NCI-H526 treated with DMSO at 0.1 percent for 48 hours (cell line): Measurements from ENCODE around the gene KBTBD13.

Experiments used
- DNase-seq: peaks from one replicate; lab custom pipeline; 2025; lab: John Stamatoyannopoulos, UW

The KBTBD13 gene

DNA sequence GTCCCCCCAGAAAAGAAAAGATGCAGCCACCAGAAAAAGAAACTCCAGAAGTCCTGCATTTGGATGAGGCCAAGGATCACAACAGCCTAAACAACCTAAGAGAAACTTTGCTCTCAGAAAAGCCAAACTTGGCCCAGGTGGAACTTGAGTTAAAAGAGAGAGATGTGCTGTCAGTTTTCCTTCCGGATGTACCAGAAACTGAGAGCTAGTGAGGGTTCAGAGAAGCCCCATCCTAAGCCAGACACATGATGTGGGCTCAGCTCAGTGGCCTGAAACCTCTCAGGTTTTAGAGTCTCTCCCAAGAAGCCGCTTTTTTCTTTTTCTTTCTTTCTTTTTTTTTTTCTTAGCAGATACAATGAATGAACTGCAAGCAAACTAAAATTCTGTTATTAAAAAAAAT is 23.6 kb upstream of the KBTBD13 start:
- no peak for DNase-seq

GRCh38 chr15:65054333-65055200 is 22.0 kb upstream of the KBTBD13 start:
- DNase-seq: peak; percentile 36

DNA sequence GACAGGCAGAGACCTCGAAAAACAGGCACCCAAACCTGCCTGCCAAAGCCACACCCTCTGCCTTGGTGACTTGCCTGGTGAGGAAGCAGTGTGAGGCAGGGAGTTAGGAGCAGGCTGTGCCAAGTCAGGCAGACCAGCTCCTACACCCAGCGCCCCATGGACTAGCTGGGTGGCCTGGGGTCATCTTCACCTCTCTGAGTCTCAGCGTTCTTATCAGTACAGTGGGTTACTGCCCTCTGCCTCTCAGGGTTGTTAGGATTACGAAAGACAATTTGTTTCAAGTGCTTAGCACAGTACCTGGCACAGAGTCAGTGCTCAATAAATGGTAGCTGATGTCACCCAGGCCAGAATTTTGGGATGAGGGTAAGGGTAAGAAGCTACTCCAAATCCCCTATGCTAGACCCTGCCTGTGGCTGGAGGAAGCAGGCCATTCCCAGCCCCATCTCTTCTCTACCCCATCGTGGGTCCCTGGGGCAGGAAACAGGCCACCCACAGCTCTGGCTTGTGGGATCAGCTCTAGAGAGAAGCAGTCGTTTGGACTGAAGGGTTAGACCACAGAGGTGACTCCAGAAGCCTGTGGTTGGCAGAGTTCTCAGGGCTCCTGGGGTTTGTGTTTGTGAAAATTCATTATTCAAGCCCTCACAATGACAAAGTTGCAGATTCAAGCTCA is 21.2 kb upstream of the KBTBD13 start:
- no peak for DNase-seq

- DNase-seq: no peak
These were observed 20.4 kb upstream of the KBTBD13 start for GRCh38 chr15:65056106-65056505.

DNA sequence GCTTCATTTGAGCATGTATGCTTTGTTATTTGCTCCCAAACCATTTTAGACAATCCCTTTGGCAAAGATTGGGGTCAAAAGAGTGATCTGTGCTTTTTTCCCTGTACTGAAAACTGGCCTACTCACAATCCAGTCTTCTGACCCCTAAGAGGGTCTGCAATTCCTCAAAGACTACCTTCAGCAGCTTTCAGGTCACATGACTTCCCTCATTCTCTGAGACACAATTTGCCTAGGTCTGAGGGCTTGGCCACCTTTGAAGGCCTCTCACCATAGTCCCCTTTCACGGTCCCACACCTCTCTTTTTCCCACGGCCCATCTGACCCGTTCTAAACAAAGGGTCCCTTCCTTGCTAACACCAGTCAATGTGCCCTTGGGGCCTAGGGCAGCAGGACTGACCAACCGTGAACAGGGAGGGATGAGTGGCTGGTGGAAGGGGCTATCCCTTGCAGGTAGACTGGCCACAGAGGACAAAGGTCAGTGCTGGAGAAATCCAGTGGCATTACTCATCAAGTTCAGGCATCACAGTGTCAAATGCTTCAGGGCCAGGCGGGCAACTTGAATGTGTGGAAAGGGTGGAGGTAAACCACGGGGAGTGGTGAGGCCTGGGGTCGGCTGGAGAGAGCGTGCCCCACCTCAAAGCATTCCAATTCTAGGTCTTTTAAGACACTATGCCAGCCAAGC is 19.5 kb upstream of the KBTBD13 start:
- DNase-seq: no peak

DNA sequence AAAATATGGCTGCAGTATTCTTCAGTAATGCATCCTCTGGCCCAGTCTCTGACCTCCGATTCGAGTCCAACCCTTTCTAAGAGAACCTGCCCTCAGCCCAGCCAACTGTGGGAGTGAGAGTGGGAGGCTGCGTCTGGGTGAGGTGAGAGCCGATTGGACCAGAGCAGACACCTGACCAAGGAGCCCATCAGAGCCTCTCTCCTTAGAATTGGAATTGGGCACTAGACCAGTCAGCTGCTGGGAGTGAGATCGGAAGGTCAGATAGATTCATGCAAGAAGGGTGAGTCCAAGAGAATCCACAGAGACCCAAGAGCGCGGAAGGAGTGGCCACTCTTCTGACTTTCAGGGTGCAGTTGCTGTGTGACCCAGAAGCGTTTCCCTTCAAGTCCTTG is 19.0 kb upstream of the KBTBD13 start:
- no peak for DNase-seq

GRCh38 chr15:65058394-65059368 is 17.9 kb upstream of the KBTBD13 start:
- no peak for DNase-seq

- no peak for DNase-seq
These were observed 17.2 kb upstream of the KBTBD13 start for GRCh38 chr15:65059369-65059750.

- no peak for DNase-seq
These were observed 16.5 kb upstream of the KBTBD13 start for GRCh38 chr15:65059931-65060596.

- no peak for DNase-seq
These were observed 15.7 kb upstream of the KBTBD13 start for GRCh38 chr15:65060641-65061397.

DNA sequence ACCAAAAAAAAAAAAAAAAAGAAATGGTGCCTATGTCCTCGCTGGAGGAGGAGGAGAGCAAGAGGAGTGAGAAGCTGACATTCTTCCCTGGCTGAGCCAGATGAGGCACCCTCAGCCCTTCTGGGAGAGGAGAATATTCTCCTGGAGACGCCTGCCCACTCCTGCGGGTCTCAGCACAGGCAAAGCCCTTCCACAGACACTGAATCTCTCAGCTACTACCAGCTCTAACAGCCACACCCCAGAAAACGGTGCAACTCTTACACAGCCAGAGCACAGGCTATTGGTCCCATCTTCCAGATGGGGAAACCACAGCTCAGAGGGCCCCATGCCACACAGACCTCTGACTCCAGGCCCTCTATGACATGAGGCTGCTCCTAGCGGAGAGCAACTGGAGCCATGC is 14.5 kb upstream of the KBTBD13 start:
- DNase-seq: no peak

DNA sequence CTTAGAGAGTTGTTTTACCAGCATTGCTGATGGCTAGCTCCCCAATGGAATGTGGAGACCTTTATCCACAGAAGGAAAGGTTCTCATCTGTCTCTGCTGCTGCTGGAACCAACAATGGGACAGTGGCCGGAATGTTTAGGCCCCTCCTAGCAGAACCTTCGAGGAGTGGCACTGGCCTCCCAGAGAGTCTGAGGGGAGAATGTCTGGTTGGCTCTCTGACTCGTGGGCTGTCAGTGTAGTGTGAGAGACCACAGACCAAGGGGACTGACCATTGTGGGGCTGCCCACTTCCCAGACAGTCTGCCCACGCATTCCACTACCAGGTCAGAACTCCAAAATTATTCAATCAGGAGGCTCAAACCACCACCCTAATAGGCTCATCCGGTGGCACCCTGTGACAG is 13.8 kb upstream of the KBTBD13 start:
- DNase-seq: no peak

DNA sequence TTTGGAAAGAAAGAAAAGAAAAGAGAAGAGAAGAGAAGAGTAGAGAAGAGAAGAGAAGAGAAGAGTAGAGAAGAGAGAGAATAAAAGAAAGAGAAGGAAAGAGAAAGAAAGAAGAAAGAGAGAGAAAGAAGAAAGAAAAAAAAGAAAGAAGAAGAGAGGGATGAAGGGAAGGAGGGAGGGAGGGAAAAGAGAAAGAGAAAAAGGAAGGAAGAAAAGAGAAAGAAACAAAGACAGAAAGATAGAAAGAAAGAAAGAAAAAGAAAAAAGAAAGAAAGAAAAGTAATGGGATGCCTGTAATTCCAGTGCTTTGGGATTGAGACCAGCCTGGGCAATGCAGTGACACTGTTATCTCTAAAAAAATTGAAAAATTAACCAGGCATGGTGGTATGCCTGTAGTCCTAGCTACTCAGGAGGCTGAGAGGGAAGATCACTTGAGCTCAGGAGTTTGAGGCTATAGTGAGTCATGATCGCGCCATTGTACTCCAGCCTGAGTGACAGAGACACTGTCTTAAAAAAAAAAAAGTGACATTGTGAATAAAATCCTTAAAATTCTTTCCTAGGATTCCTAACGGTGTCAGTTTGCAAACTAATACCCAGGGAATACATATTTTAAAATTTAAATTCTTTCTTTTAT is 10.4 kb upstream of the KBTBD13 start:
- DNase-seq: no peak

GRCh38 chr15:65066635-65067316 is 9.8 kb upstream of the KBTBD13 start:
- DNase-seq: no peak

DNA sequence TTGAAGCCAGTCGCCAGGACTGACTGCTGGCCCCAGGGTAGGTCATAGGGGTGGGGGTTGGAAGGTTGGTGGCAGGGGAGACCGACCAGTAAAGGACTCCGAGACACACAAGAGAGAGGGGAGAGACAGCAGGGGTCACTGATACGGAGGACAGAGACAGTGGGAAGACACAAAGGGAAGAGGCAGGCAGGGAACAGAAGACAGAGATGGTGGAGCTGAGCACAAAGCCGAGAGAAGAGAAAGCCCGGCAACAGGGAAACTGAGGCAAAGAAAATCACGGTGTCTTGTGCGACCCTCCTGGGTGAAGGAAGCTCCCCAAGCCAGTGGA is 9.3 kb upstream of the KBTBD13 start:
- no peak for DNase-seq

DNA sequence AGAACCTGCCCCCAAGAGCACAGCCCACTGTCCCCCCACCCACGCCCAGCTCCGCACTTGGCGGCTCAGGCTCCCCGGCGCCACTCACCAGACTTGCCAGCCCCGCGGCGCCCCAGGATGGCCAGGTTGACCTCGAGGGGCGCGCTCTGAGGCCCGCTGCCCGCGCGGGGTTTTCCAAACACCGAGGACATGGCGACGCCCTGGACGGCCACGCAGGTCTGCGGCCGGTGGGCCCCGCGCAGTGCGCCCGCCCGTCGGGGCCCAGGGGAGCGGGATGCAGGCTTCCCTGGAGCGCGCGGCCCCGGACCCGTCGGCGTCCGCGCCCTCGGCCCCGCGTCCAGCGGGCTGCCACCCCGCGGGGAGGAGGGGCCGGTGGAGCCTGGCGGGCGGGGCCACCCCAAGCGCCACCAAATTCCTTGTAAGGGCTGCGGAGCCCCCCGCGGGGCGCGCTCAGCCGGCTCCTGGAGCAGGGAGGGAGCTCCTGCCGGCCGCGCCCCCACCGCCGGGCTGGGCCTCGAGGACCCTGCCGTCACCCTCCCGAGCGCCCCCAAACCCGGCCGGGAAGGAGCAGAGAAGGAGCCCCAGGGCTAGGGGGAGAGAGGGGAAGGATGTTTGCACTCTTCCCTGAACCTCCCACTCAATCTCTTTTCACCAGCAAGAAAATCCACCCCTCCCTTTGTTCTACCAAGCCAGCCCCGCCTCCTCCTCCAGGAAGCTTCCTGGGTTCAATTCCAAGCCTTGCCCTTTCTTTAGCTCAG is 8.7 kb upstream of the KBTBD13 start, which contains the start of gene RASL12:
Gene RASL12 (minus strand): TSS at position 347 of the 758 bp plus-strand sequence. CDS start 156 bp downstream, at position 191.
- DNase-seq: no peak

- DNase-seq: no peak
These were observed 8.2 kb upstream of the KBTBD13 start for GRCh38 chr15:65068403-65068788.

GRCh38 chr15:65069179-65069578 is 7.4 kb upstream of the KBTBD13 start:
- DNase-seq: no peak
